T47D (cell line): ENCODE measurements around the gene TCF12.

ENCODE experiments used
- DNase-seq, 2 experiments: peaks; one replicate each; pipeline versions ENCODE4 v3.0.0 to v3.0.0-alpha.2; 2011 to 2012; ENCODE audit warnings: low read depth in 1 of 2, low spot score in 1 of 2
- JUND ChIP-seq: IDR thresholded peaks from 2 replicates; pipeline ENCODE4 v1.6.1; 2012; ENCODE audit warnings: low read depth
- in situ Hi-C: cut with HindIII; loops from 2 replicates; pipeline ENCODE4 v1.10.0; 2016; ENCODE audit warnings: low sequenced_read_pairs, low pct_unique_long_range_greater_than_20kb

Gene TCF12

DNA sequence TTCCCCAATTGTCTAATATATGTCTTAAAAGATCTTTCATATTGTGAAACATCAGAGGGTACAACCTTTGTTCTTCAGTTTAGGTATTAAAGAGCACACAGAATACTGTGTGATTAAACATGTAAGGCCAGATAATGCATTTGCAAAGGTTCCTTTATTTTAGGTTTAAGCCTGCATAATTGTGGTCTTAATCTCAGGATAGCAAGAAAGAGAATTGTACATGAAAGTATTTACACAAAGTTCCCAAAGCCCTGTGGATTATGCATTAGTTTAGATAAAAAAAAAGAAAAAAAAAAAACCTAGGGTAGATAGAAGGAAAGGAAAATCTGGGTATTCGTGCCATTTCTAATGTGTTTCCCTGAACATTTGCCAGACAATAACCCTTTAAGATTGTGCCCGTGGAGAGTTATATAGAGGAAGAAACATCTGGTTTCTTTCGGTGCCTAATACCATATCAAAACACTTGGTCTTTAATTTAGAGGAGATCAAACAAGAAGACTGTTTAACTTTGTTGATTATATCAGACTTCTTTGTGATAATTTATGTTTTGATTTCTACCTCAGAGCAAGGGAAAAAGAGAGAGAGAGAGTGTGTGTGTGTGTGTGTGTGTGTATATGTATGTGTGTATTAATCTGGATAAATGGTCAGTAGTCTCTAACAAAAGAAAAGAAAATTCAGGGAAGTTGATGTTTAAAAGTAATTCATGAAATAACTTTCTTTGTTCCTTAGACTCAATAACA lies 318.3 kb downstream of the TCF12 start:
- no peak for DNase-seq
- in situ Hi-C loops: no loop called here
- TF ChIP-seq JUND: no peak

- DNase-seq: no peak
- TF ChIP-seq JUND: no peak
- in situ Hi-C loops: no loop called here
These were observed 318.8 kb downstream of the TCF12 start for GRCh38 chr15:57237301-57237642.

DNA sequence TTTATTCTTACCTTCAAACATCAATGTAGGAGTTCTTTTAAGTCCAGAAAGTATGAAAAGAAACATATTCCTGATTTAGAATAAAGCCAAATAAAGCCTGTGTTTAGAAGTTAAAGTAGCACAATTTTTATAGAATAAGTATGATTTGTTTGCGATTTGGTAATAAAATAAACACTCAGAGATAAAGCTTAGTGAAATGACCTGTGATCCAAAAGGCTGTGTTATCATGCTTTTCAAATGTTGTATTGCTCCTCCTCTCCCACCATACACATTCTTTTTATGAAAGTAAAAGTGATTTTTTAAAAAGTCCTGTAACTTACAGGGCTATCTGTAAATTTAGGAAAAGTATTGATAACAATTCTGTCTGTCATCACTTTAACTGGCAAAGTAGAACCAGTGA lies 319.2 kb downstream of the TCF12 start:
- DNase-seq: no peak
- in situ Hi-C loops: no loop called here
- no peak for TF ChIP-seq JUND

DNA sequence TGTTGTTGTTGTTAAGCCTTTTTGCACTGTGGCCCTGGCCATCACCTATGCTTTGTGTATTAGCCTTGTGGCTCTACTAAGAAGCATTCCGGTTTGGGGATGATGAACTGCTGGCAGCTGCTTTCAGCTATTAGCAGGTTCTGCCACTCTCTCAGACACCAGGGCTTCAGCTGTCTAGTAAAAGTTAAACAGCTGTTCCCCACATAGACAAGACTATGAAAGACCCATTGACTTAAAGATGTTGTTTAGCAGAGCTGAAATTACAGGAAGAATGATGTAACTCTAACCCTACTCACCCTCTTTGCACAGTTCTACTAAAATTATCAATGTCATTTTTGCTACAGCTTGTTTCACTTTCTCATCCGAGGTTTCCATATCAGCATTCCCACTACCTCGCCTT lies 326.7 kb downstream of the TCF12 start:
- in situ Hi-C loops: no loop called here
- DNase-seq: no peak
- TF ChIP-seq JUND: no peak

- DNase-seq: no peak
- in situ Hi-C loops: no loop called here
- TF ChIP-seq JUND: no peak
These were observed 327.3 kb downstream of the TCF12 start for GRCh38 chr15:57245714-57246113.

GRCh38 chr15:57248074-57248473 lies 329.6 kb downstream of the TCF12 start:
- DNase-seq: no peak
- in situ Hi-C loops: no loop called here
- TF ChIP-seq JUND: no peak

- TF ChIP-seq JUND: no peak
- in situ Hi-C loops: no loop called here
- peak in 1 of 2 experiments; percentile 9 for DNase-seq
These were observed 332.9 kb downstream of the TCF12 start for GRCh38 chr15:57251308-57251707.

GRCh38 chr15:57251941-57252340 lies 333.5 kb downstream of the TCF12 start:
- in situ Hi-C loops: no loop called here
- DNase-seq: no peak
- TF ChIP-seq JUND: no peak

- no peak for TF ChIP-seq JUND
- DNase-seq: no peak
- in situ Hi-C loops: no loop called here
These were observed 334.6 kb downstream of the TCF12 start for GRCh38 chr15:57253082-57253481.

DNA sequence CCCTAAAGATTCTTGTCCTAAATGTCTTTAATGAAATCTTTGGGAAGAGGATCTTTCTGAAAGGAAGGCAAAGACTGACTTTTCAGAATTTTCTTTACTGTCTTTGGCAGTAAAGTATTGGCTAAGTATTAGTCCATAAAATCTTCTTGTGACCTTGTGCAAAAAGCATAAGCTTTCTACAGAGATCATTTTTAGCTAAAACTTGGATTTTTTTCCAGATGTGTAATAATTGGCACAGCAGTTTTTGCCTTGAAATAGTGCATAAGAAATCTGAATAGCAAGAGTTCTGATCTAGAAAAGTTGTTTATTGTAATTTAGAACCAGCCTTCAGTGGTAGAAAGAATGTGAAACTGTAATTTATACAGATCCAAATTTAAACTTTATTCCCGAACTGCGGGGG lies 335.1 kb downstream of the TCF12 start:
- in situ Hi-C loops: no loop called here
- DNase-seq: no peak
- no peak for TF ChIP-seq JUND

- DNase-seq: no peak
- in situ Hi-C loops: no loop called here
- TF ChIP-seq JUND: no peak
These were observed 337.4 kb downstream of the TCF12 start for GRCh38 chr15:57255751-57256341.

- in situ Hi-C loops: no loop called here
- TF ChIP-seq JUND: no peak
- peak in 1 of 2 experiments; percentile 20 for DNase-seq
These were observed 338.5 kb downstream of the TCF12 start for GRCh38 chr15:57256939-57257338.

GRCh38 chr15:57259568-57260040 lies 341.2 kb downstream of the TCF12 start:
- in situ Hi-C loops: no loop called here
- no peak for DNase-seq
- no peak for TF ChIP-seq JUND
